ENCODE data around the gene CEP41. TPM values are rescaled to one million over a fixed set of nuclear protein-coding genes. Genes with fewer than 3 reads are reported as not detected.
A peak's percentile ranks its signal among the peaks of the same experiment; 100 is the strongest.

The CEP41 gene
- total RNA-seq, 1 donor, result 9.8 TPM

GRCh38 chr7:130476297-130477150, 35.7 kb upstream of the CEP41 start:
- Histone ChIP-seq H3K79me2 (ENCODE audit: insufficient read depth, low read length) (no peaks in the 10 kb centered on the region), H4K20me1 (ENCODE audit: insufficient read depth, low read length) (no peaks in the 10 kb centered on the region), H3K27me3 (ENCODE audit: insufficient read depth, low read length) (peaks cover 3% of the 10 kb centered on the region), H3K36me3 (ENCODE audit: insufficient read depth, low read length) (no peaks in the 10 kb centered on the region), H3K4me2 (ENCODE audit: insufficient read depth, low read length) (peak overlapping the region; percentile 3), H3K27ac (ENCODE audit: low read depth, low read length) (no peak overlapping the region), H3K9me3 (ENCODE audit: low read depth, low read length) (no peaks in the 10 kb centered on the region), H2AFZ (ENCODE audit: low read length) (no peak overlapping the region), H3K4me1 (ENCODE audit: insufficient read depth, low read length) (peaks cover 8% of the 10 kb centered on the region), H3K4me3 (ENCODE audit: insufficient read depth, low read length) (no peak overlapping the region)
- no peak for DNase-seq (ENCODE audit: insufficient read length, low spot score, missing footprints)
- TF ChIP-seq CTCF (IDR thresholded peaks at IDR 0.05; ENCODE audit: extremely low read depth, low read depth, low read length), result no peak

DNA sequence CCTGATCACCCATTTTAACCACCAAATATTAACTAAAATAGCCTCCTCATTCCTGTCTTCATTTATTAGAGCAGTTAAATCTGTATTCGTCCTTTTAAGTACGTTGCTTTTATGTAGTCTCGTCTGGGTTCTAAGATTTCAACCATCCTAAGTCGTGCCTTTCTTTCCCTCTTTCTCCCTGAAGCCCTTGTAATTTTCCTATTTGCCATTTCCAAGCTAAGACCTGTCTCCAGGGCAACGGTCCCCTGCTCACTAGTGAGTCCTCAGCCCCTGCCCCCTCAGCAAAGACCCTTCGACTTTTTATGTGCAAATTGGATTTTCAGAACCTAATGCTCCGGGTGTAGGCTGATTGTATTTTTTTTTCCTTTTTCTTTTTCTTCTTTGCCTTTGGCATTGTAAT, 35.0 kb upstream of the CEP41 start:
- Histone ChIP-seq H3K27ac (ENCODE audit: low read depth, low read length) (no peak overlapping the region), H3K4me3 (ENCODE audit: insufficient read depth, low read length) (no peak overlapping the region), H3K4me2 (ENCODE audit: insufficient read depth, low read length) (no peak overlapping the region), H2AFZ (ENCODE audit: low read length) (no peak overlapping the region), H3K27me3 (ENCODE audit: insufficient read depth, low read length) (peaks cover 3% of the 10 kb centered on the region), H4K20me1 (ENCODE audit: insufficient read depth, low read length) (no peaks in the 10 kb centered on the region), H3K36me3 (ENCODE audit: insufficient read depth, low read length) (no peaks in the 10 kb centered on the region), H3K9me3 (ENCODE audit: low read depth, low read length) (no peaks in the 10 kb centered on the region), H3K79me2 (ENCODE audit: insufficient read depth, low read length) (no peaks in the 10 kb centered on the region), H3K4me1 (ENCODE audit: insufficient read depth, low read length) (peaks cover 7% of the 10 kb centered on the region)
- DNase-seq (ENCODE audit: insufficient read length, low spot score, missing footprints), result no peak
- no peak for TF ChIP-seq CTCF (IDR thresholded peaks at IDR 0.05; ENCODE audit: extremely low read depth, low read depth, low read length)

DNA sequence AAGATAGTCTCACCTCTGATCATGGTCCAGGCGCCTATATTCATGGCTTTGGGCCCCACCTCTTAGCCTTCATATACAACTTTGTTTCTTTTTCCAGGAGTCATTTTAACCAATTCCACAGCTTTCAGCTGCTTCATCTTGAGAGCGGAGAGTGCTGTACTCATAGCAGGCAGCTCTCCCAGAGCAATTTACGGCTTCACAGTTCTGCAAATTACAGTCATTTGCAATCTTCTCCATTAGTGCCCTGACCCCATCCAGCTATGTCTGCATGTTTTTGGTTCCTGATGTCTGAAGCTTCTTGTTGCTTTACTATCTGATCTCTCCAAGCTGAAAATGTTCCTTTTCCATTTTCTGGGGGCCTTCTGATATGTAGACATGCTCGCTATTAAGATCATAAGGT, 33.1 kb upstream of the CEP41 start:
- Histone ChIP-seq H3K79me2 (ENCODE audit: insufficient read depth, low read length) (no peaks in the 10 kb centered on the region), H3K4me2 (ENCODE audit: insufficient read depth, low read length) (no peak overlapping the region), H3K27me3 (ENCODE audit: insufficient read depth, low read length) (peaks cover 6% of the 10 kb centered on the region), H3K4me3 (ENCODE audit: insufficient read depth, low read length) (no peak overlapping the region), H3K4me1 (ENCODE audit: insufficient read depth, low read length) (peaks cover 7% of the 10 kb centered on the region), H2AFZ (ENCODE audit: low read length) (no peak overlapping the region), H3K9me3 (ENCODE audit: low read depth, low read length) (no peaks in the 10 kb centered on the region), H4K20me1 (ENCODE audit: insufficient read depth, low read length) (no peaks in the 10 kb centered on the region), H3K36me3 (ENCODE audit: insufficient read depth, low read length) (no peaks in the 10 kb centered on the region), H3K27ac (ENCODE audit: low read depth, low read length) (no peak overlapping the region)
- TF ChIP-seq CTCF (IDR thresholded peaks at IDR 0.05; ENCODE audit: extremely low read depth, low read depth, low read length), result no peak
- DNase-seq (ENCODE audit: insufficient read length, low spot score, missing footprints), result no peak

- Histone ChIP-seq H3K36me3 (ENCODE audit: insufficient read depth, low read length) (no peaks in the 10 kb centered on the region), H3K9me3 (ENCODE audit: low read depth, low read length) (no peaks in the 10 kb centered on the region), H3K79me2 (ENCODE audit: insufficient read depth, low read length) (no peaks in the 10 kb centered on the region), H3K27ac (ENCODE audit: low read depth, low read length) (no peak overlapping the region), H2AFZ (ENCODE audit: low read length) (no peak overlapping the region), H3K27me3 (ENCODE audit: insufficient read depth, low read length) (peaks cover 6% of the 10 kb centered on the region), H4K20me1 (ENCODE audit: insufficient read depth, low read length) (no peaks in the 10 kb centered on the region), H3K4me2 (ENCODE audit: insufficient read depth, low read length) (no peak overlapping the region), H3K4me3 (ENCODE audit: insufficient read depth, low read length) (no peak overlapping the region), H3K4me1 (ENCODE audit: insufficient read depth, low read length) (peaks cover 7% of the 10 kb centered on the region)
- no peak for DNase-seq (ENCODE audit: insufficient read length, low spot score, missing footprints)
- no peak for TF ChIP-seq CTCF (IDR thresholded peaks at IDR 0.05; ENCODE audit: extremely low read depth, low read depth, low read length)
Observed at GRCh38 chr7:130473289-130473688, 32.5 kb upstream of the CEP41 start.
